Mesenchymal stem cell (in vitro differentiated cells and primary cell): ENCODE data around the gene CLINT1.
A peak's percentile ranks its signal among the peaks of the same experiment; 100 is the strongest.

ENCODE experiments used
- DNase-seq: peaks from one replicate; pipeline ENCODE4 v3.0.0-alpha.2; 2013
- H2AFZ ChIP-seq: one replicate; pipeline ENCODE4 v1.6.1; 2013; ENCODE audit warnings: low read depth, mild to moderate bottlenecking, control low read depth, inconsistent platforms, low read length, moderate library complexity
- H2AK5ac ChIP-seq: 2 replicates; pipeline ENCODE4 v1.6.1; 2013; ENCODE audit warnings: low read length, moderate library complexity, mild to moderate bottlenecking, inconsistent platforms; ENCODE audit not compliant: severe bottlenecking
- H2BK120ac ChIP-seq: one replicate; pipeline ENCODE4 v1.6.1; 2013; ENCODE audit warnings: low read depth, mild to moderate bottlenecking, inconsistent platforms, low read length, moderate library complexity
- H2BK12ac ChIP-seq, 2 experiments: one replicate each; pipeline ENCODE4 v1.6.1; 2013; ENCODE audit warnings: inconsistent platforms in 2 of 2, low read length in 2 of 2, mild to moderate bottlenecking in 2 of 2, moderate library complexity in 2 of 2, control low read depth in 1 of 2
- H2BK15ac ChIP-seq: one replicate; pipeline ENCODE4 v1.6.1; 2013; ENCODE audit warnings: mild to moderate bottlenecking, low read depth, inconsistent platforms; ENCODE audit not compliant: poor library complexity, severe bottlenecking
- H2BK5ac ChIP-seq: 2 replicates; pipeline ENCODE4 v1.6.1; 2013; ENCODE audit warnings: low read depth, mild to moderate bottlenecking, low read length, control low read depth, inconsistent platforms; ENCODE audit not compliant: poor library complexity, severe bottlenecking
- H3K14ac ChIP-seq, 2 experiments: one replicate each; pipeline ENCODE4 v1.6.1; 2013; ENCODE audit warnings: inconsistent platforms in 2 of 2, low read length in 2 of 2, control low read depth in 1 of 2, mild to moderate bottlenecking in 1 of 2, moderate library complexity in 1 of 2
- H3K18ac ChIP-seq, 2 experiments: one replicate each; pipeline ENCODE4 v1.6.1; 2013; ENCODE audit warnings: inconsistent platforms in 2 of 2, low read length in 2 of 2, control low read depth in 1 of 2, low read depth in 1 of 2, mild to moderate bottlenecking in 1 of 2
- H3K23ac ChIP-seq, 2 experiments: one replicate each; pipeline ENCODE4 v1.6.1; 2013; ENCODE audit warnings: inconsistent platforms in 2 of 2, low read length in 2 of 2, mild to moderate bottlenecking in 2 of 2, moderate library complexity in 2 of 2, control low read depth in 1 of 2
- H3K27ac ChIP-seq: 2 replicates; pipeline ENCODE4 v1.5.1; 2013; ENCODE audit warnings: mild to moderate bottlenecking, moderate library complexity, low read length, control low read depth, inconsistent platforms; ENCODE audit not compliant: poor library complexity, severe bottlenecking
- H3K27me3 ChIP-seq, 2 experiments: 2 replicates each; pipeline versions ENCODE4 v1.6.1 to v1.7.0; 2013; ENCODE audit warnings: low read length in 2 of 2, mild to moderate bottlenecking in 2 of 2, moderate library complexity in 2 of 2, control low read depth in 1 of 2, inconsistent platforms in 1 of 2; ENCODE audit not compliant: control insufficient read depth in 1 of 2, insufficient read depth in 1 of 2
- H3K36me3 ChIP-seq, 2 experiments: 2 replicates each; pipeline versions ENCODE4 v1.6.1 to v1.7.0; 2013; ENCODE audit warnings: low read length in 2 of 2, control low read depth in 1 of 2, inconsistent platforms in 1 of 2, low read depth in 1 of 2, mild to moderate bottlenecking in 1 of 2; ENCODE audit not compliant: insufficient read depth in 2 of 2, control insufficient read depth in 1 of 2
- H3K4ac ChIP-seq, 2 experiments: one replicate each; pipeline ENCODE4 v1.6.1; 2013; ENCODE audit warnings: inconsistent platforms in 2 of 2, low read length in 2 of 2, mild to moderate bottlenecking in 2 of 2, moderate library complexity in 2 of 2, control low read depth in 1 of 2, low read depth in 1 of 2
- H3K4me1 ChIP-seq: 2 replicates; pipeline ENCODE4 v1.6.1; 2013; ENCODE audit warnings: low read depth, low read length, control low read depth; ENCODE audit not compliant: control insufficient read depth, insufficient read depth
- H3K4me2 ChIP-seq: 2 replicates; pipeline ENCODE4 v1.6.1; 2013; ENCODE audit warnings: low read length, mild to moderate bottlenecking, inconsistent platforms; ENCODE audit not compliant: poor library complexity, severe bottlenecking
- H3K4me3 ChIP-seq, 2 experiments: 2 replicates each; pipeline versions ENCODE4 v1.5.1 to v1.7.0; 2013; ENCODE audit warnings: low read length in 2 of 2, mild to moderate bottlenecking in 2 of 2, control low read depth in 1 of 2, low read depth in 1 of 2; ENCODE audit not compliant: insufficient read depth in 1 of 2
- H3K79me1 ChIP-seq: replicated peaks from 2 replicates; pipeline ENCODE4 v1.6.1; 2013; ENCODE audit warnings: mild to moderate bottlenecking, control low read depth, low read length, inconsistent platforms; ENCODE audit not compliant: poor library complexity, severe bottlenecking
- H3K9ac ChIP-seq: 2 replicates; pipeline ENCODE4 v1.7.0; 2013; ENCODE audit warnings: mild to moderate bottlenecking, low read length, moderate library complexity
- H3K9me3 ChIP-seq: 2 replicates; pipeline ENCODE4 v1.7.0; 2013; ENCODE audit warnings: mild to moderate bottlenecking, low read length; ENCODE audit not compliant: control insufficient read depth
- H4K8ac ChIP-seq: one replicate; pipeline ENCODE4 v1.6.1; 2013; ENCODE audit warnings: inconsistent platforms, mild to moderate bottlenecking, low read length, moderate library complexity
- H4K91ac ChIP-seq: one replicate; pipeline ENCODE4 v1.6.1; 2013; ENCODE audit warnings: mild to moderate bottlenecking, low read length, inconsistent platforms
- WGBS: methylation state at CpG from one replicate; pipeline ENCODE4 v1.1.7; 2013; ENCODE audit warnings: mixed read lengths; 5-methylcytosine and 5-hydroxymethylcytosine counted together

The CLINT1 gene

GRCh38 chr5:157828944-157829639, 29.9 kb downstream of the CLINT1 start:
- no peak overlapping the region for H2BK15ac ChIP-seq
- no peak overlapping the region for H3K4me2 ChIP-seq
- no peak overlapping the region for H2AK5ac ChIP-seq
- no peaks in the 10 kb centered on the region for H3K27me3 ChIP-seq
- DNase-seq = no peak
- peaks cover 4 to 17% of the 10 kb centered on the region in 2 experiments for H3K36me3 ChIP-seq
- H3K18ac ChIP-seq = no peak overlapping the region
- peak overlapping the region in 1 of 2 experiments; percentile 96 for H3K23ac ChIP-seq
- no peaks in the 10 kb centered on the region for H3K9me3 ChIP-seq
- no peak overlapping the region for H2AFZ ChIP-seq
- no peak overlapping the region for H3K9ac ChIP-seq
- H4K91ac ChIP-seq = no peak overlapping the region
- H2BK12ac ChIP-seq = no peak overlapping the region
- H3K4me3 ChIP-seq = no peak overlapping the region
- no peak overlapping the region for H2BK120ac ChIP-seq
- H3K4ac ChIP-seq = no peak overlapping the region
- H3K4me1 ChIP-seq = peaks cover 5% of the 10 kb centered on the region
- H3K14ac ChIP-seq = no peak overlapping the region
- H2BK5ac ChIP-seq = no peak overlapping the region
- H3K79me1 ChIP-seq = peaks cover 9% of the 10 kb centered on the region
- WGBS = 98% methylated on average over 3 of the region's 4 CpGs
- no peak overlapping the region for H3K27ac ChIP-seq
- no peak overlapping the region for H4K8ac ChIP-seq

- Histone ChIP-seq H3K14ac (no peak overlapping the region), H3K27ac (no peak overlapping the region), H3K9ac (peak overlapping the region; percentile 12), H2BK15ac (no peak overlapping the region), H2BK120ac (no peak overlapping the region), H3K4me2 (no peak overlapping the region), H2AK5ac (no peak overlapping the region), H4K91ac (no peak overlapping the region), H2BK5ac (no peak overlapping the region), H2AFZ (no peak overlapping the region), H3K79me1 (peaks cover 9% of the 10 kb centered on the region), H3K27me3 (no peaks in the 10 kb centered on the region), H3K9me3 (no peaks in the 10 kb centered on the region), H4K8ac (no peak overlapping the region), H3K23ac (no peak overlapping the region), H3K36me3 (peaks cover 4 to 10% of the 10 kb centered on the region in 2 experiments), H2BK12ac (no peak overlapping the region), H3K4ac (no peak overlapping the region), H3K4me3 (no peak overlapping the region), H3K18ac (no peak overlapping the region), H3K4me1 (peaks cover 7% of the 10 kb centered on the region)
- WGBS = 87% methylated on average over 4 of the region's 8 CpGs
- no peak for DNase-seq
Observed at GRCh38 chr5:157828105-157828943, 30.6 kb downstream of the CLINT1 start.

- no peak overlapping the region for H3K4ac ChIP-seq
- H2BK120ac ChIP-seq = no peak overlapping the region
- no peak overlapping the region for H2BK5ac ChIP-seq
- H3K27me3 ChIP-seq = no peaks in the 10 kb centered on the region
- no peak overlapping the region for H3K4me3 ChIP-seq
- peak overlapping the region; percentile 12 for H3K9ac ChIP-seq
- peaks cover 7% of the 10 kb centered on the region for H3K4me1 ChIP-seq
- no peak for DNase-seq
- no peak overlapping the region for H4K8ac ChIP-seq
- H2AK5ac ChIP-seq = no peak overlapping the region
- no peak overlapping the region for H2BK12ac ChIP-seq
- H3K9me3 ChIP-seq = no peaks in the 10 kb centered on the region
- 89% methylated on average over 2 of the region's 3 CpGs for WGBS
- no peak overlapping the region for H4K91ac ChIP-seq
- H3K36me3 ChIP-seq = peaks cover 4 to 10% of the 10 kb centered on the region in 2 experiments
- no peak overlapping the region for H2BK15ac ChIP-seq
- H3K23ac ChIP-seq = no peak overlapping the region
- no peak overlapping the region for H3K27ac ChIP-seq
- H2AFZ ChIP-seq = no peak overlapping the region
- H3K18ac ChIP-seq = no peak overlapping the region
- no peak overlapping the region for H3K4me2 ChIP-seq
- H3K79me1 ChIP-seq = peaks cover 9% of the 10 kb centered on the region
- no peak overlapping the region for H3K14ac ChIP-seq
Observed at GRCh38 chr5:157827423-157827822, 31.5 kb downstream of the CLINT1 start.

- H3K18ac ChIP-seq = no peak overlapping the region
- H3K79me1 ChIP-seq = peaks cover 2% of the 10 kb centered on the region
- H3K4me1 ChIP-seq = peaks cover 7% of the 10 kb centered on the region
- no peak overlapping the region for H3K9ac ChIP-seq
- H4K8ac ChIP-seq = no peak overlapping the region
- H3K27me3 ChIP-seq = no peaks in the 10 kb centered on the region
- H3K27ac ChIP-seq = no peak overlapping the region
- no peak overlapping the region for H4K91ac ChIP-seq
- no peak overlapping the region for H3K23ac ChIP-seq
- no peak overlapping the region for H3K14ac ChIP-seq
- no peak overlapping the region for H3K4me3 ChIP-seq
- no peaks in the 10 kb centered on the region for H3K9me3 ChIP-seq
- H2BK15ac ChIP-seq = no peak overlapping the region
- H2BK120ac ChIP-seq = no peak overlapping the region
- no peak overlapping the region for H3K4me2 ChIP-seq
- H2BK5ac ChIP-seq = no peak overlapping the region
- no peak overlapping the region for H2BK12ac ChIP-seq
- no peak overlapping the region for H2AFZ ChIP-seq
- H3K36me3 ChIP-seq = no peaks in the 10 kb centered on the region
- no peak overlapping the region for H2AK5ac ChIP-seq
- H3K4ac ChIP-seq = no peak overlapping the region
- no peak for DNase-seq
- WGBS = 98% methylated on average over 7 of the region's 8 CpGs
Observed at GRCh38 chr5:157823655-157824054, 35.3 kb downstream of the CLINT1 start.
